ENCODE results near the gene ATP8B3. TPM values are rescaled to one million over a fixed set of nuclear protein-coding genes. Genes with fewer than 3 reads are reported as not detected.
A peak's percentile ranks its signal among the peaks of the same experiment; 100 is the strongest.

Gene ATP8B3
- total RNA-seq, 1 experiment from 2014 or later: 9.6 TPM

DNA sequence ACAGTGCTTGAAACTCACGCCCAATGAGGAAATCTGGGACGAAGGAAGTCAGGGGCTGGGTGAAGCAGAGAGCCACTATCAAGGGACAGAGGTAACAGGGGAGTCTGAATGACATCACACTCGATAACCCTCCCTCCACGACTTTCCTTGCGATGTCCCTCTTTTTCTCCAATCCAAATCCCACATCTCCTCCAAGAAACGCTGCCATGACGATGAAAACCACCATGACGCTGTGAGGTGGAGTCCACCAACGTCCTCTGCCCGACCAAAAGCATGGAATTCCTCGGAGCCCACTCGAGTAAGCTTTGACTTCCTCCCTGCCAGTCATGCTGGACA lies 35.2 kb upstream of the ATP8B3 start:
- Histone ChIP-seq H3K79me2 (ENCODE audit: insufficient read depth, low read length) (peaks cover 26% of the 10 kb centered on the region; the same call in 1 of the 2 replicates), H3K9me3 (ENCODE audit: control insufficient read depth, low read depth, low read length) (no peaks in the 10 kb centered on the region), H3K23ac (ENCODE audit: insufficient read length, low read depth, low read length) (no peak overlapping the region), H2BK5ac (ENCODE audit: insufficient read length, low read length) (no peak overlapping the region), H3K23me2 (ENCODE audit: insufficient read length, low read depth, low read length, poor library complexity, severe bottlenecking) (peaks cover 7% of the 10 kb centered on the region), H4K91ac (ENCODE audit: insufficient read length, low read depth, low read length) (no peak overlapping the region), H2AFZ (ENCODE audit: low read length) (no peak overlapping the region), H4K20me1 (ENCODE audit: control insufficient read depth, insufficient read depth, insufficient read length) (peaks cover 5% of the 10 kb centered on the region), H3K4me2 (ENCODE audit: insufficient read depth, insufficient read length, low read length) (peak overlapping the region; percentile 97), H4K8ac (replicated peaks; ENCODE audit: insufficient read length, low read depth, low read length) (no peak overlapping the region), H4K5ac (ENCODE audit: insufficient read length, low read depth, low read length) (no peak overlapping the region), H3T11ph (ENCODE audit: low read length) (no peak overlapping the region), H3K9ac (ENCODE audit: extremely low read depth, insufficient read length, low read length) (peak overlapping the region; percentile 93), H2BK120ac (ENCODE audit: low read depth, low read length, poor library complexity, severe bottlenecking) (no peak overlapping the region), H3K4ac (ENCODE audit: low read depth, low read length) (no peak overlapping the region), H2BK20ac (ENCODE audit: low read depth, low read length, poor library complexity, severe bottlenecking) (no peak overlapping the region), H3K27ac (ENCODE audit: insufficient read length, low read depth, low read length) (no peak overlapping the region), H3K18ac (ENCODE audit: insufficient read length, low read depth, low read length) (no peak overlapping the region), H3K56ac (ENCODE audit: insufficient read length, low read depth, low read length) (no peak overlapping the region), H3K79me1 (ENCODE audit: insufficient read depth, low read depth, low read length, poor library complexity, severe bottlenecking) (peaks cover 8% of the 10 kb centered on the region), H2BK15ac (ENCODE audit: low read depth, low read length) (no peak overlapping the region), H3K14ac (ENCODE audit: insufficient read depth, low read length) (peak overlapping the region; percentile 34; the same call in 1 of the 2 replicates), H2BK12ac (ENCODE audit: insufficient read length, low read depth, low read length) (no peak overlapping the region), H3K4me1 (ENCODE audit: insufficient read depth, low read length) (no peaks in the 10 kb centered on the region), H3K27me3 (ENCODE audit: insufficient read depth, low read length) (no peaks in the 10 kb centered on the region), H2AK5ac (ENCODE audit: insufficient read length, low read length) (no peak overlapping the region)
- no peaks in the 10 kb centered on the region for H3K27me3 Mint-ChIP-seq (ENCODE audit: low read depth)
- peaks cover 0 to 6% (median 6%) of the 10 kb centered on the region in 3 experiments; a peak in 5 of 7 replicates for H3K36me3 Mint-ChIP-seq (ENCODE audit: insufficient read depth in 1 of 3, low read depth in 3 of 3)
- H3K4me3 Mint-ChIP-seq: peak overlapping the region; percentile 87 to 97
- TF ChIP-seq, protein P1, sequence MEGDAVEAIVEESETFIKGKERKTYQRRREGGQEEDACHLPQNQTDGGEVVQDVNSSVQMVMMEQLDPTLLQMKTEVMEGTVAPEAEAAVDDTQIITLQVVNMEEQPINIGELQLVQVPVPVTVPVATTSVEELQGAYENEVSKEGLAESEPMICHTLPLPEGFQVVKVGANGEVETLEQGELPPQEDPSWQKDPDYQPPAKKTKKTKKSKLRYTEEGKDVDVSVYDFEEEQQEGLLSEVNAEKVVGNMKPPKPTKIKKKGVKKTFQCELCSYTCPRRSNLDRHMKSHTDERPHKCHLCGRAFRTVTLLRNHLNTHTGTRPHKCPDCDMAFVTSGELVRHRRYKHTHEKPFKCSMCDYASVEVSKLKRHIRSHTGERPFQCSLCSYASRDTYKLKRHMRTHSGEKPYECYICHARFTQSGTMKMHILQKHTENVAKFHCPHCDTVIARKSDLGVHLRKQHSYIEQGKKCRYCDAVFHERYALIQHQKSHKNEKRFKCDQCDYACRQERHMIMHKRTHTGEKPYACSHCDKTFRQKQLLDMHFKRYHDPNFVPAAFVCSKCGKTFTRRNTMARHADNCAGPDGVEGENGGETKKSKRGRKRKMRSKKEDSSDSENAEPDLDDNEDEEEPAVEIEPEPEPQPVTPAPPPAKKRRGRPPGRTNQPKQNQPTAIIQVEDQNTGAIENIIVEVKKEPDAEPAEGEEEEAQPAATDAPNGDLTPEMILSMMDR (conservative IDR thresholded peaks at IDR 0.05): no peak
- no CpG with 5 or more reads among the region's 12 CpGs for WGBS (ENCODE audit: extremely low coverage, insufficient read length, low lambda C conversion rate)
- no peaks in the 10 kb centered on the region for H3K9me3 Mint-ChIP-seq
- DNase-seq: no peak
- peak overlapping the region; percentile 95 to 99 (median 98) for H3K27ac Mint-ChIP-seq
- peaks cover 11 to 29% of the 10 kb centered on the region in 2 experiments for H3K4me1 Mint-ChIP-seq

Measured in H9 (cell line).